KMS-11 (cell line): Measurements from ENCODE around the gene CPSF4L.

ENCODE experiments used
- H2AFZ ChIP-seq: fragments of 200-600 bp; sonication (generic); 2 replicates; pipeline ENCODE4 v1.6.1; 2016; ENCODE audit warnings: antibody characterized with exemption, mixed run types, low read depth
- H3K27ac ChIP-seq: fragments of 200-600 bp; sonication (generic); 2 replicates; pipeline ENCODE4 v1.6.1; 2016; ENCODE audit warnings: mild to moderate bottlenecking, mixed run types
- H3K27me3 ChIP-seq: fragments of 200-600 bp; sonication (generic); 2 replicates; pipeline ENCODE4 v1.6.1; 2017; ENCODE audit warnings: mild to moderate bottlenecking, low read depth, mixed run types, moderate library complexity; ENCODE audit not compliant: insufficient read depth
- H3K36me3 ChIP-seq: fragments of 200-600 bp; sonication (generic); 2 replicates; pipeline ENCODE4 v1.6.1; 2017; ENCODE audit warnings: mild to moderate bottlenecking, mixed run types; ENCODE audit not compliant: insufficient read depth
- H3K4me1 ChIP-seq: fragments of 200-600 bp; sonication (generic); 2 replicates; pipeline ENCODE4 v1.6.1; 2016; ENCODE audit warnings: mild to moderate bottlenecking, low read depth, mixed run types; ENCODE audit not compliant: poor library complexity, severe bottlenecking
- H3K4me2 ChIP-seq: fragments of 200-600 bp; sonication (generic); 2 replicates; pipeline ENCODE4 v1.7.0; 2016; ENCODE audit warnings: mild to moderate bottlenecking, mixed run types
- H3K4me3 ChIP-seq: fragments of 200-600 bp; sonication (generic); IDR thresholded peaks from 2 replicates; pipeline ENCODE4 v1.6.1; 2017; ENCODE audit warnings: low read depth, low read length, mixed read lengths; ENCODE audit not compliant: insufficient read depth
- H3K79me2 ChIP-seq: fragments of 200-600 bp; sonication (generic); 2 replicates; pipeline ENCODE4 v1.6.1; 2016; ENCODE audit warnings: low read depth, mixed run types; ENCODE audit not compliant: insufficient read depth
- H3K9ac ChIP-seq: fragments of 200-600 bp; sonication (generic); 2 replicates; pipeline ENCODE4 v1.6.1; 2016; ENCODE audit warnings: mild to moderate bottlenecking, mixed run types
- H4K20me1 ChIP-seq: fragments of 200-600 bp; sonication (generic); 2 replicates; pipeline ENCODE4 v1.6.1; 2016; ENCODE audit warnings: mild to moderate bottlenecking, mixed run types; ENCODE audit not compliant: insufficient read depth
- TF ChIP-seq, protein P1 (sequence below): fragments of 200-600 bp; sonication (generic); conservative IDR thresholded peaks from 2 replicates; pipeline ENCODE4 v1.6.1; 2017; ENCODE audit warnings: low read depth, mild to moderate bottlenecking, antibody characterized with exemption, low read length, moderate library complexity, mixed read lengths

CPSF4L gene

DNA sequence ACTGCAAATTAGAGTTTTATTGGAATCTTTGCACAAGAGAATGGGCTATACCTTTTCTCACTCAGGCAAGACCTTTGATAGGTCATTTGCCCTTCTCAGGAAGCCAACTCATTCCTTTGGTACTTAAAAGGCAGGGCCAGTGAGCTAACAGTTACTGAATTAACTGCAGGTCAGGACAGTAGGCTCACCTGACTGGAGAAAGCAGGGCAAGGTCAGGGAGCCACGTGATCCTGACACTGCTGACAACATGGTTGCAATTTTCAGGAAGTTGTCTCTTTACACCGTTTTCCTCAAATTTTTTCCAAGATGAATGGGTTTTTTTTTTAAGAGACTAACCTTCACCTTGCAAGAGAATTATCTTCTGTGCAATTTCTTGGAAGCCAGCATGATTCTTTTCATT, 21.1 kb downstream of the CPSF4L start:
- H3K36me3 ChIP-seq, result no peaks in the 10 kb centered on the region

DNA sequence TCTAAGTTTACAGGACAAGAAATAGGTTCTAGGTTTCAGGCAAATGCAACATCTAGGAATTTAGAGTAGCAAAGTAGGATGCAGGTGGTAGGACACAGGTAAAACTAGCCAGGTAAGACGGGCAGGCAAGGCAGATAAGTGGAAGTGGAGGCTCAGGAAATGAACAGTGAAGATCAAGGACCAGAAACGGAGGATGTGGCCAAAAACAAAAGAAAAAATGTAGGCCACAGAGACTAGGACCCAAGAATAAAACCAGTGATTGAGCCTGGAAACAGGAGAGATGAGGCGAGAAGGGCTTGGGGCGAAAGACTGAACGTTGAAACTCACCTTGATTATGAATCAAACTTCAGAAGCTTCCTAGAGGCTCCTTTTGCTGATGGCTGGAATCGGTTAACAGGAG, 24.0 kb downstream of the CPSF4L start:
- Histone ChIP-seq H2AFZ (no peak overlapping the region), H4K20me1 (no peaks in the 10 kb centered on the region), H3K79me2 (peaks cover 10% of the 10 kb centered on the region; the same call in 1 of the 2 replicates), H3K4me1 (peaks cover 11% of the 10 kb centered on the region), H3K27me3 (no peaks in the 10 kb centered on the region), H3K9ac (no peak overlapping the region), H3K4me2 (no peak overlapping the region), H3K27ac (no peak overlapping the region), H3K4me3 (no peak overlapping the region), H3K36me3 (no peaks in the 10 kb centered on the region)
- TF ChIP-seq, protein P1, sequence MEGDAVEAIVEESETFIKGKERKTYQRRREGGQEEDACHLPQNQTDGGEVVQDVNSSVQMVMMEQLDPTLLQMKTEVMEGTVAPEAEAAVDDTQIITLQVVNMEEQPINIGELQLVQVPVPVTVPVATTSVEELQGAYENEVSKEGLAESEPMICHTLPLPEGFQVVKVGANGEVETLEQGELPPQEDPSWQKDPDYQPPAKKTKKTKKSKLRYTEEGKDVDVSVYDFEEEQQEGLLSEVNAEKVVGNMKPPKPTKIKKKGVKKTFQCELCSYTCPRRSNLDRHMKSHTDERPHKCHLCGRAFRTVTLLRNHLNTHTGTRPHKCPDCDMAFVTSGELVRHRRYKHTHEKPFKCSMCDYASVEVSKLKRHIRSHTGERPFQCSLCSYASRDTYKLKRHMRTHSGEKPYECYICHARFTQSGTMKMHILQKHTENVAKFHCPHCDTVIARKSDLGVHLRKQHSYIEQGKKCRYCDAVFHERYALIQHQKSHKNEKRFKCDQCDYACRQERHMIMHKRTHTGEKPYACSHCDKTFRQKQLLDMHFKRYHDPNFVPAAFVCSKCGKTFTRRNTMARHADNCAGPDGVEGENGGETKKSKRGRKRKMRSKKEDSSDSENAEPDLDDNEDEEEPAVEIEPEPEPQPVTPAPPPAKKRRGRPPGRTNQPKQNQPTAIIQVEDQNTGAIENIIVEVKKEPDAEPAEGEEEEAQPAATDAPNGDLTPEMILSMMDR, result no peak

More for the DNA sequence above, 21.1 kb downstream of the CPSF4L start:
- Histone ChIP-seq H3K9ac (no peak overlapping the region), H3K79me2 (no peaks in the 10 kb centered on the region), H3K4me2 (no peak overlapping the region), H2AFZ (no peak overlapping the region), H3K4me1 (peaks cover 4% of the 10 kb centered on the region), H4K20me1 (no peaks in the 10 kb centered on the region), H3K27ac (no peak overlapping the region), H3K4me3 (no peak overlapping the region), H3K27me3 (no peaks in the 10 kb centered on the region)
- TF ChIP-seq, protein P1, result no peak

- H3K79me2 ChIP-seq, result peaks cover 34% of the 10 kb centered on the region
- H4K20me1 ChIP-seq, result no peaks in the 10 kb centered on the region
Measured at GRCh38 chr17:73234736-73235135, 26.9 kb downstream of the CPSF4L start.

GRCh38 chr17:73232587-73233373, 28.9 kb downstream of the CPSF4L start:
- peaks cover 7% of the 10 kb centered on the region; the same call in 1 of the 2 replicates for H4K20me1 ChIP-seq

More at GRCh38 chr17:73234736-73235135, 26.9 kb downstream of the CPSF4L start:
- no peak overlapping the region for H3K4me3 ChIP-seq
- H2AFZ ChIP-seq, result no peak overlapping the region
- no peaks in the 10 kb centered on the region for H3K27me3 ChIP-seq
- H3K9ac ChIP-seq, result no peak overlapping the region
- no peaks in the 10 kb centered on the region for H3K36me3 ChIP-seq
- no peak overlapping the region for H3K4me2 ChIP-seq
- H3K4me1 ChIP-seq, result peaks cover 22% of the 10 kb centered on the region
- H3K27ac ChIP-seq, result no peak overlapping the region
- TF ChIP-seq, protein P1, result no peak

More at GRCh38 chr17:73232587-73233373, 28.9 kb downstream of the CPSF4L start:
- Histone ChIP-seq H3K9ac (peak overlapping the region; percentile 71), H3K4me1 (peaks cover 40% of the 10 kb centered on the region), H3K27ac (peak overlapping the region; percentile 53), H3K79me2 (peaks cover 52% of the 10 kb centered on the region), H3K36me3 (no peaks in the 10 kb centered on the region), H3K4me3 (no peak overlapping the region), H3K27me3 (no peaks in the 10 kb centered on the region), H3K4me2 (peak overlapping the region; percentile 91), H2AFZ (peak overlapping the region; percentile 74)
- TF ChIP-seq, protein P1, result no peak
